ENCODE results near the gene CDH3.

CDH3 gene

DNA sequence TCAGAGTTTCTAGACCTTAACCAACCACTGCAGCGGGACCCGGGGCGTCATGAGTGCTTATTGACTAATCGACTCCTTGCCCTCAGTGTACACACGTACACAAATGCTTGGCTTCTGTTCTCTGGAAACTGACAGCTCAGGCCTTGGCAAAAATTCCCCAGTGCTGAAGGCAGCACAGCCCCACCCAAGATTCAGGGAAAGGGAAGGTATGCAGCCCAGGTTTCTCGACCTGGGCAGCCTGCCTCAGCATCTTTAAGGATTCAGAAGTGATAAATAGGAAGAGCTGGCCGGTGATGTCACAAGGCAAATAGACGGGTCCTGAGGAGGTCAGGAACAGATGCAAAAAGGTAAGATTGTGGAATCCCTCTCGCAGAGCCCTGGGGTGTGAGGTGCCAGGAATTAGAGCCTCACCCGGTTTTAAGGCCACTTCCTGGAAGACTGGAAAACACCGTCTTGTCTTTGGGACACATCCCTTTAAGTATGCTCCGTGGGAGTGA lies 9.0 kb upstream of the CDH3 start:
- Histone ChIP-seq H3K36me3 (ENCODE audit: insufficient read depth, low read length) (no peaks in the 10 kb centered on the region), H3K27me3 (ENCODE audit: insufficient read depth, low read length) (no peaks in the 10 kb centered on the region), H3K4me1 (ENCODE audit: control insufficient read depth, insufficient read depth, low read length, unreplicated experiment) (peaks cover 16% of the 10 kb centered on the region), H2AFZ (ENCODE audit: low read length, unreplicated experiment) (peak overlapping the region; percentile 47), H3K4me3 (ENCODE audit: low read depth, low read length) (no peak overlapping the region), H3K79me2 (ENCODE audit: control insufficient read depth, insufficient read depth, low read length, unreplicated experiment) (no peaks in the 10 kb centered on the region), H3K27ac (ENCODE audit: low read depth, low read length) (peak overlapping the region; percentile 35)

DNA sequence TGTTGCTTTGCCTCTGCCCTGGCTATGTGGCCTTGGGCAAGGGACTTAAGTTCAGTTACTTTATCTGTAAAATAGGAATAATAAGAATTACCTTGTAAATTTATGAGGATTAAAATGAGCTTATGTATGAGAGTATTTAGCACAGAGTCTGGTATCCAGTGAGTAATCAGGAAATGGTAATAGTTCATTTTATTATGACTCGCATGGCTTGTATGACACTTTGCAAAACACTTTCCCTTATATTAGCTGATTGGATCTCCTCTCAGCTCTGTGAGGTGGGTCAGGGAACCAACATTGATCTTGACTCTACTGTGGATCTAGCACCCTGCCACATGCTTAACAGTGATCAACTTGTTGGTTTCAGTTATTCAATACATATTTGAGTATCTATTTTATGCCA lies 8.3 kb upstream of the CDH3 start:
- no peaks in the 10 kb centered on the region for H3K36me3 ChIP-seq (ENCODE audit: insufficient read depth, low read length)
- H3K4me3 ChIP-seq (ENCODE audit: low read depth, low read length), result no peak overlapping the region
- H3K27me3 ChIP-seq (ENCODE audit: insufficient read depth, low read length), result no peaks in the 10 kb centered on the region
- peak overlapping the region; percentile 35 for H3K27ac ChIP-seq (ENCODE audit: low read depth, low read length)
- H3K79me2 ChIP-seq (ENCODE audit: control insufficient read depth, insufficient read depth, low read length, unreplicated experiment), result no peaks in the 10 kb centered on the region
- H2AFZ ChIP-seq (ENCODE audit: low read length, unreplicated experiment), result peak overlapping the region; percentile 3
- H3K4me1 ChIP-seq (ENCODE audit: control insufficient read depth, insufficient read depth, low read length, unreplicated experiment), result peaks cover 20% of the 10 kb centered on the region

DNA sequence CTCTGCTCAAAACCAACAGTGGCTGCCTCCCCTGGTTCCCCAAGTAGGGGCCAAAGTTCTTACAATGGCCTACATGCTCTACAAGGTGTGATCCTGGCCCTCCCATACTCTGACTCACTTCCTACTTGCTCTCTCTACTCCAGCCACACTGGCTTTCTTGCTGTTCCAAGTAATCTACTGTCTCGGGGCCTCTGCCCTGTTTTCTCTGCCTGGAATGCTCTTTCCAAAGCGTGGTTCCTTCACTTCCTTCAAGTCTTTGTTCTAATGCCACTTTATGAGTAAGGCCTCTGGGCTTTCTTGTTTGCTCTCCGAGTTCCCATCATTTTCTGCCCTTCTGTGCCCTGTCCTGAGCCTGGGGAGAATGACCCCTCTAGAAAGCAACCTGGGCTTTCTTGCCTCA lies 4.1 kb upstream of the CDH3 start:
- H3K4me3 ChIP-seq (ENCODE audit: low read depth, low read length), result no peak overlapping the region
- H3K79me2 ChIP-seq (ENCODE audit: control insufficient read depth, insufficient read depth, low read length, unreplicated experiment), result no peaks in the 10 kb centered on the region
- no peak overlapping the region for H2AFZ ChIP-seq (ENCODE audit: low read length, unreplicated experiment)
- no peaks in the 10 kb centered on the region for H3K36me3 ChIP-seq (ENCODE audit: insufficient read depth, low read length)
- H3K4me1 ChIP-seq (ENCODE audit: control insufficient read depth, insufficient read depth, low read length, unreplicated experiment), result peaks cover 20% of the 10 kb centered on the region
- peaks cover 31% of the 10 kb centered on the region for H3K27me3 ChIP-seq (ENCODE audit: insufficient read depth, low read length)
- H3K27ac ChIP-seq (ENCODE audit: low read depth, low read length), result no peak overlapping the region

DNA sequence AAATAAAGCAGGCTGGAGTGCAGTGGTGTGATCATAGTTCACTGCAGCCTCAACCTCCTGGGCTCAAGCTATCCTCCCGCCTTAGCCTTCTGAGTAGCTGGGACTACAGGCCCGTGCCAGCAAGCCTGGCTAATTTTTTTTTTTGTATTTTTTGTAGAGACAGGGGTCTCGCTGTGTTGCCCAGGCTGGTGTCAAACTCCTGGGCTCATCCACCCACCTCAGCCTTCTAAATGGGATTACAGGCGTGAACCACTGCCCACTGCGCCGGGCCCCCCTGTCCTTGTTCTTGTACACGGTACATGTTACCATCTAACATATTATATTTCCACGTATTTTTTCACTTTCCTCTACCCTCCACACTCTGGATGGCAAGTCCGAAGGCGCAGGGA lies 3.1 kb upstream of the CDH3 start:
- H3K79me2 ChIP-seq (ENCODE audit: control insufficient read depth, insufficient read depth, low read length, unreplicated experiment), result no peaks in the 10 kb centered on the region
- no peaks in the 10 kb centered on the region for H3K36me3 ChIP-seq (ENCODE audit: insufficient read depth, low read length)
- no peak overlapping the region for H3K27ac ChIP-seq (ENCODE audit: low read depth, low read length)
- no peak overlapping the region for H3K4me3 ChIP-seq (ENCODE audit: low read depth, low read length)
- H3K4me1 ChIP-seq (ENCODE audit: control insufficient read depth, insufficient read depth, low read length, unreplicated experiment), result peaks cover 9% of the 10 kb centered on the region
- H3K27me3 ChIP-seq (ENCODE audit: insufficient read depth, low read length), result peaks cover 42% of the 10 kb centered on the region
- peak overlapping the region; percentile 15 for H2AFZ ChIP-seq (ENCODE audit: low read length, unreplicated experiment)

DNA sequence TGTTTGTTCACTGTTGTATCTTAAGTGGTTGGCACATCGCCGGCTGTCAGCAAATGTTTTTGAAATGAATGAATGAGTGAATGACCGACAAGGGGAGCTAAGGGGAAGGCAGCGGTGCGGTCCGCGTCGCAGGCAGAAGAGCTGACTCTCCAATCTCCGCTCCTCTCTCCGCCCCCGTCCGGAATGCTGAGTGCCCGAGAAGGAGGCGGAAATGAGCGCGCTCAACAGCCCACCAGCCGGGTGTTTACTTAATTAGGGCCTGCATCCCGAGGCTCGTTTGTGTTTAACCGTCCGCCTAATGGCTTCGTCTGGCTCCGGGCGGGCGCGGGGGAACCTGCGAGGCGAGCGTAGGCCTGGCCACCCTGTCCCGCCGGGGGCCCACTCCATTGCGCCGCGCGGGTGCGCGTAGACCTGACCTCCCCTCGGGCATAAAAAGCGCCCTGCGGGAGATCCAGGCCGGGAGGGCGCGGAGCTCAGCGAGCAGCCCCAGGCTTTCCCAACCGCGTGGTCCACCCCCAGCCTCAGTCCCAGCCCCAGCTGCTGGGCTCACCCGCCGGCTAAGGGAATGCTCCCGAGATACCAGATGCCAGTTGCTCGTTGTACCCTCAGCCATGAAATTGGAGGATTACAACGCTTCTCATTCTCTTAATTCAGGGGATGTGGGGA lies 2.5 kb upstream of the CDH3 start:
- peak overlapping the region; percentile 38; the same call in 1 of the 2 replicates for H3K4me3 ChIP-seq (ENCODE audit: low read depth, low read length)
- peaks cover 8% of the 10 kb centered on the region for H3K4me1 ChIP-seq (ENCODE audit: control insufficient read depth, insufficient read depth, low read length, unreplicated experiment)
- H2AFZ ChIP-seq (ENCODE audit: low read length, unreplicated experiment), result peak overlapping the region; percentile 15
- H3K27me3 ChIP-seq (ENCODE audit: insufficient read depth, low read length), result peaks cover 47% of the 10 kb centered on the region
- no peak overlapping the region for H3K27ac ChIP-seq (ENCODE audit: low read depth, low read length)
- no peaks in the 10 kb centered on the region for H3K79me2 ChIP-seq (ENCODE audit: control insufficient read depth, insufficient read depth, low read length, unreplicated experiment)
- no peaks in the 10 kb centered on the region for H3K36me3 ChIP-seq (ENCODE audit: insufficient read depth, low read length)

DNA sequence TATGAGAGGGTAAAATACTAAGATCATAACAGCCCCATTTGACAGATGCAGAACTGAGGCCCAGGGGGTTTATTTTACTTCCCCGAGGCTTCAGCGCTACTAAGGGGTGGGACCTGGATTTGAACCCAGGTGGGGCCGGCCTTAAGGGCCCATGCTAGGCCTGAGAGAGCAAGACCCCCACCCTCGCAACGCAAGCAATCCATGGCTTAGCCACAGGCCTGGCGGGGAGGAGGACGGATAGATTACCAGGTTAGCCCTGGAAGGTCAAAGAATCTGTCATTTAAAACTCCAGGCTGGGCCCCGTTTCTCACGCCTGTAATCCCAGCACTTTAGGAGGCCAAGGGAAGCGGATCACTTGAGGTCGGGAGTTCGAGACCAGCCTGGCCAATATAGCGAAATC lies 1.9 kb upstream of the CDH3 start:
- Histone ChIP-seq H3K79me2 (ENCODE audit: control insufficient read depth, insufficient read depth, low read length, unreplicated experiment) (no peaks in the 10 kb centered on the region), H3K27ac (ENCODE audit: low read depth, low read length) (no peak overlapping the region), H3K4me3 (ENCODE audit: low read depth, low read length) (no peak overlapping the region), H3K4me1 (ENCODE audit: control insufficient read depth, insufficient read depth, low read length, unreplicated experiment) (peaks cover 8% of the 10 kb centered on the region), H3K27me3 (ENCODE audit: insufficient read depth, low read length) (peaks cover 54% of the 10 kb centered on the region), H2AFZ (ENCODE audit: low read length, unreplicated experiment) (no peak overlapping the region), H3K36me3 (ENCODE audit: insufficient read depth, low read length) (no peaks in the 10 kb centered on the region)

DNA sequence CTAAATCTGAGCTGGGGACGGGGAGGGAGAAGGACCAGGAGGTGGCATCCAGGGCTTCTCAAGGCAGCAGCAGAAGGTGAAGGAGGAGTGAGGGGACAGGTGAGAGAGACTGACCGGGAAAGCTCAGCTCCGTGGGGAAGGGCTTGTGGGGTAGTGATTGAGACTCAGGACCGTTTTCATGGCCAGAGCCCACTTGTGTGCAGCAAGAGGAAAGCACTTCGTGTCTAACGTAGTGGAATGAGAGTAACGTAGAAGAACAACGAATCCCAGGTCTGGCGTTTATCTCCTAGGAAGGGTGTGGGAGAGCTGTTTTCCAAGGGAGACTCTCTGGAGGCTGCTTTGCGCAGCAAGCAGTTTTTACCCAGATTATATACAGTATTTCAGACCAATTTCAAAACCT lies 1.3 kb upstream of the CDH3 start:
- peaks cover 8% of the 10 kb centered on the region for H3K4me1 ChIP-seq (ENCODE audit: control insufficient read depth, insufficient read depth, low read length, unreplicated experiment)
- H3K79me2 ChIP-seq (ENCODE audit: control insufficient read depth, insufficient read depth, low read length, unreplicated experiment), result no peaks in the 10 kb centered on the region
- H3K36me3 ChIP-seq (ENCODE audit: insufficient read depth, low read length), result no peaks in the 10 kb centered on the region
- peaks cover 60% of the 10 kb centered on the region for H3K27me3 ChIP-seq (ENCODE audit: insufficient read depth, low read length)
- no peak overlapping the region for H2AFZ ChIP-seq (ENCODE audit: low read length, unreplicated experiment)
- H3K27ac ChIP-seq (ENCODE audit: low read depth, low read length), result no peak overlapping the region
- H3K4me3 ChIP-seq (ENCODE audit: low read depth, low read length), result no peak overlapping the region

DNA sequence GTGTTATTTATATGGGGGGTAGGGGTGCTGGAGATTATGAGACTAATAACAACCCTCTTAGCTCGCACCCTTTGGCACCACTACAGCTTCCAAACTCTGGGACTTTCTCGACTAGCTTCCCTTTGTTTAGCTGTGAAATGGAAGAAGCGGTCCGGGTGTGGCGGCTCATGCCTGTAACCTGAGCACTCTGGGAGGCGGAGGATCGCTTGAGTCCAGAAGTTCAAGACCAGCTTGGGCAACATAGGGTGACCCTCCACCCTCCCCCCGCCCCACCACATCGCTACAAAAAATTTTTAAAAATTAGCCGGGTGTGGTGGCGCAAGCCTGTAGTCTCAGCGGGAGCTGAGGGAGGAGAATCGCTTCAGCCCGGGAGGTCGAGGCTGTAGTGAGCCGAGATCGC lies 814 bp upstream of the CDH3 start:
- Histone ChIP-seq H2AFZ (ENCODE audit: low read length, unreplicated experiment) (no peak overlapping the region), H3K4me1 (ENCODE audit: control insufficient read depth, insufficient read depth, low read length, unreplicated experiment) (peaks cover 8% of the 10 kb centered on the region), H3K27ac (ENCODE audit: low read depth, low read length) (no peak overlapping the region), H3K27me3 (ENCODE audit: insufficient read depth, low read length) (peaks cover 65% of the 10 kb centered on the region), H3K79me2 (ENCODE audit: control insufficient read depth, insufficient read depth, low read length, unreplicated experiment) (no peaks in the 10 kb centered on the region), H3K4me3 (ENCODE audit: low read depth, low read length) (peak overlapping the region; percentile 40; the same call in 1 of the 2 replicates), H3K36me3 (ENCODE audit: insufficient read depth, low read length) (no peaks in the 10 kb centered on the region)

DNA sequence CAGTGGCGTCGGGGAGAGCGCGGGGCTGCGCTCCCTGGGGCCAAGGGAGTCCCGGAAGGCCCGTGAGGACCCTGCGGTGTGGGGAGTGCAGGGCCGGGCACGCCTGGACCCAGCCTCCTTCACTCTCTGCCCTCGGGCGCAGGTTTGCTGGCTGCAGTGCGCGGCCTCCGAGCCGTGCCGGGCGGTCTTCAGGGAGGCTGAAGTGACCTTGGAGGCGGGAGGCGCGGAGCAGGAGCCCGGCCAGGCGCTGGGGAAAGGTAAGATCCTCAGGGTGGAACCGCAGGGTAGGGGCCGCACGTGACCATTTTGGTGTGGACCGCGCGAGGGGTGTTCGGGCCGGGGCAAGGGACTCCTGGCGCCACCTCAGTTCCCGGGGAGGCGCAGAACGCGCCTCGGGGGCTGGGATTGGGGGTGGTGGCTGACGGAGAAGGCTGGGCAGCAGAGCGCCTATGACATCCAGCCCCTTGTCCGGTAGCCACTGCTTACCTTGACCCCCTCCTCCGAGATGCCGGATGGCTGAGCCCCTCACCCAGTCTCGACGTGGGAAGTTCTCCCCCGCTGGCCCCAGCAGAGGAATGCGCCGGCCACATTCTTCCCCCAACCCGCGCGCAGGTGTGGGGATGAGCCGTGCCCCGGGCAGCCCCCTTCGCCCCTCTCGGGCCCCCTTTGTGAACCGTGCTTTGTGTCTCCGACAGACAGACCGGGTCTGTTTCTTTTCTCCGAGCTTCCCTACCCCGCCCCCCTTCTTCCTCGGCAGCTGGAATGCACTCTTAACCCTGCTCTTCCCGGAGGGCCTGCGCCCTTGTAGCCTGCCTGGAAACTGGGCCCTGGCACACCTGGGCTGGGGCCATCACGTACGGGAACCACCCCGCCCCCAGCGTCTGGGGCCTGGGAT lies 631 bp downstream of the CDH3 start:
- Histone ChIP-seq H2AFZ (ENCODE audit: low read length, unreplicated experiment) (no peak overlapping the region), H3K27me3 (ENCODE audit: insufficient read depth, low read length) (peaks cover 67% of the 10 kb centered on the region), H3K4me1 (ENCODE audit: control insufficient read depth, insufficient read depth, low read length, unreplicated experiment) (peaks cover 8% of the 10 kb centered on the region), H3K79me2 (ENCODE audit: control insufficient read depth, insufficient read depth, low read length, unreplicated experiment) (no peaks in the 10 kb centered on the region), H3K36me3 (ENCODE audit: insufficient read depth, low read length) (no peaks in the 10 kb centered on the region), H3K27ac (ENCODE audit: low read depth, low read length) (no peak overlapping the region), H3K4me3 (ENCODE audit: low read depth, low read length) (0 out of 2 replicates have a peak overlapping the region, but pooled peaks have one; percentile 40)

DNA sequence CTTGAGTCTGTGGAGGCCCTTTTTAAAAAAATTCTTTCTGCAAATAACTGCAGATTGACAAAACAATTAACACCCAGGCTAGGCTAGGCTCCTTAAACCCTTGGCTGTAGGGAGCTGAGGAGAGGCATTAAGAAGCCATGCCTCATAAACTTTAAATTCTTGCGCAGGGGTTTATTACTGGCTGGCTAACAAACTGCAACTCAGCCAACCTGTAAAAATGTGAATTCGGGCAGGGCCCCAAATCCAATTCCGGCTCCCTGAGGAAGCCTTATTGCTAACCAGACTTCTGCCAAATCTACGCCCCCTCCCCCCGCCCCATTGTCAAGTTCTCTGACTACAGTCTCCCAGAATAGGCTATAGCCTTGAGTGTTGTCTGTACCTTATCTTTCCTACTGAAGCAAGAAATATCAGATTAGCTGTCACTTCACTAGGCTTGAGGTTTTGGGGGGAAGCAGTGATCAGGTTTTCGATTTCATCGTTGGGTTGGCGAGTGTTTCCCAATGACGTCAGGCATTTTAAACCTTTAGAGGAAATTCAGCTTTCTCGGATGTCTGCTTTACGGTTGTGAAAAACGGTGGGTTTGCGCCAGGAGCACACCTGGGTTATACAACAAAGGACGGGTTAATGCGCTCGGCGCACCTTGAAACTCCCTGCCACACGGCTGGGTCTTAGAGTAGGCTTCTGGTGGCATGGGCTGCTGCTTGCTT lies 2.0 kb downstream of the CDH3 start:
- Histone ChIP-seq H3K36me3 (ENCODE audit: insufficient read depth, low read length) (no peaks in the 10 kb centered on the region), H3K27ac (ENCODE audit: low read depth, low read length) (no peak overlapping the region), H2AFZ (ENCODE audit: low read length, unreplicated experiment) (no peak overlapping the region), H3K4me1 (ENCODE audit: control insufficient read depth, insufficient read depth, low read length, unreplicated experiment) (no peaks in the 10 kb centered on the region), H3K79me2 (ENCODE audit: control insufficient read depth, insufficient read depth, low read length, unreplicated experiment) (no peaks in the 10 kb centered on the region), H3K27me3 (ENCODE audit: insufficient read depth, low read length) (peaks cover 67% of the 10 kb centered on the region), H3K4me3 (ENCODE audit: low read depth, low read length) (no peak overlapping the region)

All from ACC112 (cell line).